HG03575 (cell line): ENCODE measurements around the gene ZNF615.
"Not testable (repeated sequence)": the region's sequence is repeated elsewhere in the genome, so short reads cannot be mapped to it uniquely, and the experiment has no call there.

ENCODE experiments used
- ATAC-seq: cut with Tn5 transposase; IDR thresholded peaks from one replicate; pipeline ENCODE4 v1.9.1; 2021; ENCODE audit not compliant: unreplicated experiment, insufficient number of reproducible peaks, low FRiP score; ENCODE audit errors: extremely low read depth

The ZNF615 gene

GRCh38 chr19:51983361-51983760, 24.6 kb downstream of the ZNF615 start:
- ATAC-seq, result no peak

GRCh38 chr19:51980926-51981325, 27.1 kb downstream of the ZNF615 start:
- ATAC-seq, result not testable (repeated sequence)

GRCh38 chr19:51980116-51980736, 27.8 kb downstream of the ZNF615 start:
- no peak for ATAC-seq

GRCh38 chr19:51978882-51979281, 29.1 kb downstream of the ZNF615 start:
- no peak for ATAC-seq

GRCh38 chr19:51977346-51977745, 30.7 kb downstream of the ZNF615 start:
- ATAC-seq, result no peak

- no peak for ATAC-seq
These were observed 31.2 kb downstream of the ZNF615 start for GRCh38 chr19:51976852-51977251.

GRCh38 chr19:51975787-51976186, 32.2 kb downstream of the ZNF615 start:
- ATAC-seq, result not testable (repeated sequence)

- no peak for ATAC-seq
These were observed 36.4 kb downstream of the ZNF615 start for GRCh38 chr19:51971624-51972023.

GRCh38 chr19:51970718-51971117, 37.3 kb downstream of the ZNF615 start:
- ATAC-seq, result no peak

GRCh38 chr19:51965583-51965982, 42.4 kb downstream of the ZNF615 start:
- no peak for ATAC-seq

- ATAC-seq, result not testable (repeated sequence)
These were observed 47.3 kb downstream of the ZNF615 start for GRCh38 chr19:51960621-51961233.

- ATAC-seq, result no peak
These were observed 48.2 kb downstream of the ZNF615 start for GRCh38 chr19:51959791-51960190.

- not testable (repeated sequence) for ATAC-seq
These were observed 50.2 kb downstream of the ZNF615 start for GRCh38 chr19:51957846-51958245.

GRCh38 chr19:51948975-51949374, 59.0 kb downstream of the ZNF615 start:
- ATAC-seq, result no peak

GRCh38 chr19:51946602-51947001, 61.4 kb downstream of the ZNF615 start:
- no peak for ATAC-seq

- no peak for ATAC-seq
These were observed 63.0 kb downstream of the ZNF615 start for GRCh38 chr19:51944798-51945552.
